A549 (cell line): ENCODE results near the gene IRX4.

Experiments used
- BHLHE40 ChIP-seq: IDR thresholded peaks from 2 replicates; pipeline ENCODE4 v1.6.1; 2012; ENCODE audit warnings: low read depth, low read length, inconsistent platforms
- CBX2 ChIP-seq: fragments of 200-600 bp; sonication (generic); IDR thresholded peaks from 2 replicates; pipeline ENCODE4 v1.6.1; 2016; ENCODE audit warnings: low read depth, mild to moderate bottlenecking, borderline replicate concordance
- EHMT2 ChIP-seq: fragments of 200-600 bp; sonication (generic); IDR thresholded peaks from 2 replicates; pipeline ENCODE4 v1.6.1; 2016; ENCODE audit warnings: antibody characterized with exemption, low read depth, mild to moderate bottlenecking, moderate library complexity
- EP300 ChIP-seq, 2 experiments: fragments of >200 bp; sonication (Bioruptor Twin); formaldehyde crosslinking; IDR thresholded peaks; 2 replicates in 1 of 2; 3 replicates in 1 of 2; pipeline ENCODE4 v1.6.1; 2016 to 2017
- JUNB ChIP-seq: fragments of >200 bp; sonication (Bioruptor Twin); formaldehyde crosslinking; IDR thresholded peaks from 2 replicates; pipeline ENCODE4 v1.6.1; 2016
- KDM1A ChIP-seq: fragments of 200-600 bp; sonication (generic); IDR thresholded peaks from 2 replicates; pipeline ENCODE4 v1.6.1; 2016; ENCODE audit warnings: low read depth, mild to moderate bottlenecking
- MAZ ChIP-seq: fragments of 150-350 bp; IDR thresholded peaks from 2 replicates; pipeline ENCODE4 v1.6.1; 2014; ENCODE audit warnings: antibody characterized with exemption, low read depth, low read length, borderline replicate concordance
- MYC ChIP-seq: IDR thresholded peaks from 2 replicates; pipeline ENCODE4 v1.6.1; 2012; ENCODE audit warnings: mild to moderate bottlenecking, inconsistent platforms, low read length, improper control_type of control experiment, borderline replicate concordance
- POLR2A ChIP-seq: IDR thresholded peaks from 2 replicates; pipeline ENCODE4 v1.6.1; 2012; ENCODE audit warnings: mild to moderate bottlenecking, low read length
- TP53 ChIP-seq: fragments of 250-450 bp; sonication (Bioruptor Pico); IDR thresholded peaks from 2 replicates; pipeline ENCODE4 v1.5.0; 2021; ENCODE audit warnings: mild to moderate bottlenecking, moderate library complexity
- ZFP36 ChIP-seq: fragments of 450-650 bp; IDR thresholded peaks from 2 replicates; pipeline ENCODE4 v1.6.1; 2014; ENCODE audit warnings: borderline replicate concordance; ENCODE audit not compliant: partially characterized antibody
- TF ChIP-seq, protein P1 (sequence below): fragments of >200 bp; sonication (Bioruptor Twin); formaldehyde crosslinking; IDR thresholded peaks from 3 replicates; pipeline ENCODE4 v1.5.1; 2016
- TF ChIP-seq, protein P2 (sequence below): IDR thresholded peaks from 2 replicates; pipeline ENCODE4 v1.6.1; 2012
- TF ChIP-seq, protein P3 (sequence below): fragments of 200-600 bp; sonication (generic); IDR thresholded peaks from 2 replicates; pipeline ENCODE4 v1.6.1; 2016; ENCODE audit warnings: antibody characterized with exemption, mild to moderate bottlenecking, moderate library complexity

- TF ChIP-seq, protein P1, sequence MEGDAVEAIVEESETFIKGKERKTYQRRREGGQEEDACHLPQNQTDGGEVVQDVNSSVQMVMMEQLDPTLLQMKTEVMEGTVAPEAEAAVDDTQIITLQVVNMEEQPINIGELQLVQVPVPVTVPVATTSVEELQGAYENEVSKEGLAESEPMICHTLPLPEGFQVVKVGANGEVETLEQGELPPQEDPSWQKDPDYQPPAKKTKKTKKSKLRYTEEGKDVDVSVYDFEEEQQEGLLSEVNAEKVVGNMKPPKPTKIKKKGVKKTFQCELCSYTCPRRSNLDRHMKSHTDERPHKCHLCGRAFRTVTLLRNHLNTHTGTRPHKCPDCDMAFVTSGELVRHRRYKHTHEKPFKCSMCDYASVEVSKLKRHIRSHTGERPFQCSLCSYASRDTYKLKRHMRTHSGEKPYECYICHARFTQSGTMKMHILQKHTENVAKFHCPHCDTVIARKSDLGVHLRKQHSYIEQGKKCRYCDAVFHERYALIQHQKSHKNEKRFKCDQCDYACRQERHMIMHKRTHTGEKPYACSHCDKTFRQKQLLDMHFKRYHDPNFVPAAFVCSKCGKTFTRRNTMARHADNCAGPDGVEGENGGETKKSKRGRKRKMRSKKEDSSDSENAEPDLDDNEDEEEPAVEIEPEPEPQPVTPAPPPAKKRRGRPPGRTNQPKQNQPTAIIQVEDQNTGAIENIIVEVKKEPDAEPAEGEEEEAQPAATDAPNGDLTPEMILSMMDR: no peak
- TF ChIP-seq, protein P2, sequence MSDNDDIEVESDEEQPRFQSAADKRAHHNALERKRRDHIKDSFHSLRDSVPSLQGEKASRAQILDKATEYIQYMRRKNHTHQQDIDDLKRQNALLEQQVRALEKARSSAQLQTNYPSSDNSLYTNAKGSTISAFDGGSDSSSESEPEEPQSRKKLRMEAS: no peak
- TF ChIP-seq, protein P3, sequence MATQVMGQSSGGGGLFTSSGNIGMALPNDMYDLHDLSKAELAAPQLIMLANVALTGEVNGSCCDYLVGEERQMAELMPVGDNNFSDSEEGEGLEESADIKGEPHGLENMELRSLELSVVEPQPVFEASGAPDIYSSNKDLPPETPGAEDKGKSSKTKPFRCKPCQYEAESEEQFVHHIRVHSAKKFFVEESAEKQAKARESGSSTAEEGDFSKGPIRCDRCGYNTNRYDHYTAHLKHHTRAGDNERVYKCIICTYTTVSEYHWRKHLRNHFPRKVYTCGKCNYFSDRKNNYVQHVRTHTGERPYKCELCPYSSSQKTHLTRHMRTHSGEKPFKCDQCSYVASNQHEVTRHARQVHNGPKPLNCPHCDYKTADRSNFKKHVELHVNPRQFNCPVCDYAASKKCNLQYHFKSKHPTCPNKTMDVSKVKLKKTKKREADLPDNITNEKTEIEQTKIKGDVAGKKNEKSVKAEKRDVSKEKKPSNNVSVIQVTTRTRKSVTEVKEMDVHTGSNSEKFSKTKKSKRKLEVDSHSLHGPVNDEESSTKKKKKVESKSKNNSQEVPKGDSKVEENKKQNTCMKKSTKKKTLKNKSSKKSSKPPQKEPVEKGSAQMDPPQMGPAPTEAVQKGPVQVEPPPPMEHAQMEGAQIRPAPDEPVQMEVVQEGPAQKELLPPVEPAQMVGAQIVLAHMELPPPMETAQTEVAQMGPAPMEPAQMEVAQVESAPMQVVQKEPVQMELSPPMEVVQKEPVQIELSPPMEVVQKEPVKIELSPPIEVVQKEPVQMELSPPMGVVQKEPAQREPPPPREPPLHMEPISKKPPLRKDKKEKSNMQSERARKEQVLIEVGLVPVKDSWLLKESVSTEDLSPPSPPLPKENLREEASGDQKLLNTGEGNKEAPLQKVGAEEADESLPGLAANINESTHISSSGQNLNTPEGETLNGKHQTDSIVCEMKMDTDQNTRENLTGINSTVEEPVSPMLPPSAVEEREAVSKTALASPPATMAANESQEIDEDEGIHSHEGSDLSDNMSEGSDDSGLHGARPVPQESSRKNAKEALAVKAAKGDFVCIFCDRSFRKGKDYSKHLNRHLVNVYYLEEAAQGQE: no peak
- TF ChIP-seq KDM1A (no peak), POLR2A (no peak), JUNB (no peak), ZFP36 (no peak), TP53 (CRISPR knock-in tag) (no peak), MYC (no peak), BHLHE40 (no peak), EP300 (IDR thresholded peaks at IDR 0.05) (no peak), MAZ (no peak), CBX2 (no peak), EHMT2 (no peak)
Observed at GRCh38 chr5:1831257-1831656, 51.5 kb downstream of the IRX4 start.
